Endothelial cell of umbilical vein (primary cell): Measurements from ENCODE around the gene ST13. TPM values are rescaled to one million over a fixed set of nuclear protein-coding genes. Genes with fewer than 3 reads are reported as not detected.

Source experiments
- BruUV-seq: library from RNA; stranded (reverse); fragments of 400-500 nt; replicated peaks from 2 replicates; lab custom pipeline; 2021; lab: Mats Ljungman, UMichigan
- CTCF ChIA-PET: fragments of 300-600, 350-600 bp; sonication (Branson Sonifier 250); formaldehyde crosslinking; loops from one replicate; lab custom pipeline; 2021; ENCODE audit warnings: antibody characterized with exemption, inconsistent platforms; lab: Charles Lee
- POLR2A ChIA-PET: fragments of 300-600, 350-600 bp; sonication (Branson Sonifier 250); formaldehyde crosslinking; loops from one replicate; lab custom pipeline; 2021; ENCODE audit warnings: antibody characterized with exemption, inconsistent platforms; lab: Charles Lee
- DNase-seq: peaks from one replicate; pipeline ENCODE4 v3.0.0-alpha.2; 2011; ENCODE audit warnings: low read depth, low spot score
- FAIRE-seq: peaks from 2 replicates; lab custom pipeline; 2011; peaks lifted over from hg19 to GRCh38; lab: Jason Lieb, UNC
- H2AFZ ChIP-seq: 2 replicates; pipeline ENCODE4 v1.6.0; 2012; ENCODE audit warnings: low read depth, low read length, control low read depth, inconsistent platforms
- H3K27ac ChIP-seq: 2 replicates; pipeline ENCODE4 v1.5.1; 2011; ENCODE audit warnings: low read depth, mild to moderate bottlenecking, control low read depth, low read length, moderate library complexity; ENCODE audit not compliant: insufficient read depth
- H3K27me3 ChIP-seq, 2 experiments: 2 replicates each; pipeline versions ENCODE4 v1.6.0 to v1.6.1; 2011; ENCODE audit warnings: low read length in 2 of 2, mixed read lengths in 1 of 2; ENCODE audit not compliant: control insufficient read depth in 2 of 2, insufficient read depth in 2 of 2
- H3K36me3 ChIP-seq, 2 experiments: 2 replicates in 1 of 2; 3 replicates in 1 of 2; pipeline ENCODE4 v1.5.1; 2011; ENCODE audit warnings: low read length in 2 of 2, mild to moderate bottlenecking in 1 of 2, moderate library complexity in 1 of 2; ENCODE audit not compliant: control insufficient read depth in 2 of 2, insufficient read depth in 2 of 2; ENCODE audit errors: extremely low read depth in 1 of 2
- H3K4me1 ChIP-seq: 3 replicates; pipeline ENCODE4 v1.5.1; 2011; ENCODE audit warnings: mild to moderate bottlenecking, low read length; ENCODE audit not compliant: control insufficient read depth, insufficient read depth; ENCODE audit errors: extremely low read depth
- H3K4me2 ChIP-seq: 2 replicates; pipeline ENCODE4 v1.6.1; 2011; ENCODE audit warnings: low read length, control low read depth, mixed read lengths; ENCODE audit not compliant: insufficient read depth
- H3K4me3 ChIP-seq, 3 experiments: fragments of 200-600 bp in 1 of 3; sonication (generic), shearing (Covaris generic) in 1 of 3; replicated peaks in 1 of 3; 2 replicates each; pipeline ENCODE4 v1.5.1; 2011 to 2016; ENCODE audit warnings: control low read depth in 3 of 3, low read length in 3 of 3, mild to moderate bottlenecking in 2 of 3, inconsistent platforms in 1 of 3, low read depth in 1 of 3, moderate library complexity in 1 of 3; ENCODE audit not compliant: insufficient read depth in 1 of 3
- H3K79me2 ChIP-seq: 2 replicates; pipeline ENCODE4 v1.6.0; 2012; ENCODE audit warnings: low read length, inconsistent platforms; ENCODE audit not compliant: control insufficient read depth, insufficient read depth
- H3K9ac ChIP-seq: replicated peaks from 2 replicates; pipeline ENCODE3; 2011; ENCODE audit warnings: low read length, control low read depth; ENCODE audit not compliant: insufficient read depth; ENCODE audit errors: extremely low read depth
- H3K9me1 ChIP-seq: replicated peaks from 3 replicates; pipeline ENCODE4 v1.6.0; 2011; ENCODE audit warnings: mild to moderate bottlenecking, low read length; ENCODE audit not compliant: control insufficient read depth, insufficient read depth; ENCODE audit errors: extremely low read depth
- H3K9me3 ChIP-seq: replicated peaks from 2 replicates; pipeline ENCODE4 v1.5.1; 2012; ENCODE audit warnings: low read length, inconsistent platforms; ENCODE audit not compliant: control insufficient read depth, insufficient read depth
- H4K20me1 ChIP-seq: replicated peaks from 2 replicates; pipeline ENCODE3; 2011; ENCODE audit warnings: mild to moderate bottlenecking, low read length; ENCODE audit not compliant: control insufficient read depth, insufficient read depth; ENCODE audit errors: extremely low read depth
- EZH2 ChIP-seq: IDR thresholded peaks from 2 replicates; pipeline ENCODE4 v1.6.1; 2012; ENCODE audit warnings: borderline replicate concordance, low read depth, mild to moderate bottlenecking, moderate library complexity, low read length, inconsistent platforms; ENCODE audit not compliant: severe bottlenecking
- FOS ChIP-seq: IDR thresholded peaks from 2 replicates; pipeline ENCODE4 v1.6.1; 2011; ENCODE audit warnings: mild to moderate bottlenecking, low read length, moderate library complexity, borderline replicate concordance; ENCODE audit not compliant: insufficient read depth
- GATA2 ChIP-seq: IDR thresholded peaks from 2 replicates; pipeline ENCODE4 v1.7.0; 2011; ENCODE audit warnings: low read depth, mild to moderate bottlenecking, moderate library complexity, mixed read lengths, low read length; ENCODE audit not compliant: insufficient read length, insufficient read depth
- JUN ChIP-seq: IDR thresholded peaks from 2 replicates; pipeline ENCODE4 v1.6.1; 2011; ENCODE audit warnings: borderline replicate concordance, low read depth; ENCODE audit not compliant: insufficient read length, insufficient read depth
- MYC ChIP-seq: IDR thresholded peaks from one replicate; pipeline ENCODE4 v1.6.1; 2011; ENCODE audit warnings: mild to moderate bottlenecking, low read depth, low read length
- POLR2A ChIP-seq: IDR thresholded peaks from 2 replicates; pipeline ENCODE4 v1.6.1; 2012; ENCODE audit warnings: low read depth, mild to moderate bottlenecking, control low read depth, low read length
- POLR2AphosphoS5 ChIP-seq: IDR thresholded peaks from 2 replicates; pipeline ENCODE4 v1.6.1; 2012; ENCODE audit warnings: low read depth, mild to moderate bottlenecking, control low read depth, low read length, moderate library complexity; ENCODE audit not compliant: insufficient read depth
- dilution Hi-C: fragments of 300-500 bp; cut with MboI; formaldehyde crosslinking; loops from one replicate; pipeline ENCODE4 v1.15.0; 2019; ENCODE audit warnings: low sequenced_read_pairs; ENCODE audit not compliant: extremely low pct_ligation_motif_present
- intact Hi-C: fragments of 100-400 bp; cut with micrococcal nuclease; formaldehyde crosslinking; loops from one replicate; pipeline ENCODE4 v1.10.0; 2022
- polyA plus RNA-seq, 4 experiments: library from polyadenylated mRNA; depleted of rRNA in 3 of 4; stranded (reverse) in 3 of 4; unstranded in 1 of 4; fragments of >200 nt; gene quantifications; 2 replicates each; pipeline versions ENCODE4 v1.2.1 to v1.2.3, GENCODE V29; 2011 to 2012; ENCODE audit warnings: missing spikeins in 1 of 4
- total RNA-seq: library from RNA; stranded (reverse); gene quantifications from 2 replicates; pipeline ENCODE4 v1.2.3, GENCODE V29; 2021
- TF ChIP-seq, protein P1 (sequence below): IDR thresholded peaks from 2 replicates; pipeline ENCODE4 v1.6.1; 2011; ENCODE audit not compliant: insufficient read depth, insufficient read length
- TF ChIP-seq, protein P2 (sequence below), 2 donors: IDR thresholded peaks; 1 replicate in 1 of 2; 2 replicates in 1 of 2; pipeline ENCODE4 v1.5.1; 2011; ENCODE audit warnings: low read length in 2 of 2, mild to moderate bottlenecking in 2 of 2, moderate library complexity in 2 of 2, control low read depth in 1 of 2, inconsistent platforms in 1 of 2, low read depth in 1 of 2; ENCODE audit not compliant: insufficient read depth in 1 of 2; ENCODE audit errors: extremely low read depth in 1 of 2

Gene ST13
- total and polyA plus RNA-seq, 2 donors (not counting 3 experiments of a cell fraction or from before 2014, with no cell fraction given): 41.2 to 250 TPM

DNA sequence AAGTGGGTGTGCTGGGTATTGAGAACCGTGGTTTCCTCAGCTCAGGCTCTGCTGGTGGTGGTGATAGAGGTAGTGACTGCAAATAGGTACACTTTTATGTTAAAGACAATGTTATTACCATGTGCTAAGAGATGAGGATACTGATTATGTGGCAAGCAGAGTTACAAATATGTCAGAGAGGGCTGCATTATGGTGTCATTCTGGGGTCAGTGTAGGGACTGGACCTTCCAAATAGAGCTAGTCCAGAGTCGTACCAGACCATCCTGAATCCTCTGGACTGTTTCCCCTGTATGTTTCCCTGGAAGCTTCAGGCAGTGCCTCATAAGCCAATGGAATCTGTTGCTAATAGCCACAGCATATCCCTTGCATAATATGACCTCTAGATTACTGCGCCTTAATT is 5.6 kb upstream of the ST13 start, which contains the start of gene DNAJB7:
Gene DNAJB7, minus strand, starts transcription at position 101 of the 400 bp plus-strand sequence. CDS start 119 bp downstream, outside the sequence.
- BruUV-seq: no TSS peak
- no peaks in the 10 kb centered on the region for H3K9me3 ChIP-seq
- peaks cover 28% of the 10 kb centered on the region for H3K79me2 ChIP-seq
- no peak within 1 kb of the TSS for H3K4me3 ChIP-seq
- POLR2A ChIA-PET: no interaction called here
- H4K20me1 ChIP-seq: no peaks in the 10 kb centered on the region
- H3K9ac ChIP-seq: no peak within 1 kb of the TSS
- no peaks in the 10 kb centered on the region for H3K27me3 ChIP-seq
- H3K4me2 ChIP-seq: no peak within 1 kb of the TSS
- intact Hi-C loops (no loop called here), dilution Hi-C loops (no loop called here)
- H2AFZ ChIP-seq: no peak within 1 kb of the TSS
- CTCF ChIA-PET: interaction anchor here (0.9 to 1.3 kb wide), 2 partner anchors 16 to 179 kb away, joined by 3 read pairs; no protein-coding TSS in a partner anchor
- no peak within 1 kb of the TSS for H3K27ac ChIP-seq
- peaks cover 14% of the 10 kb centered on the region for H3K4me1 ChIP-seq
- DNase-seq (no peak), FAIRE-seq (no peak)
- TF ChIP-seq POLR2AphosphoS5: no peak
- TF ChIP-seq MYC: no peak
- no peak for TF ChIP-seq FOS
- TF ChIP-seq JUN: no peak
- TF ChIP-seq, protein P1, sequence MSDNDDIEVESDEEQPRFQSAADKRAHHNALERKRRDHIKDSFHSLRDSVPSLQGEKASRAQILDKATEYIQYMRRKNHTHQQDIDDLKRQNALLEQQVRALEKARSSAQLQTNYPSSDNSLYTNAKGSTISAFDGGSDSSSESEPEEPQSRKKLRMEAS: no peak
- no peak for TF ChIP-seq EZH2
- no peak for TF ChIP-seq GATA2
- no peak for TF ChIP-seq POLR2A
- TF ChIP-seq, protein P2, sequence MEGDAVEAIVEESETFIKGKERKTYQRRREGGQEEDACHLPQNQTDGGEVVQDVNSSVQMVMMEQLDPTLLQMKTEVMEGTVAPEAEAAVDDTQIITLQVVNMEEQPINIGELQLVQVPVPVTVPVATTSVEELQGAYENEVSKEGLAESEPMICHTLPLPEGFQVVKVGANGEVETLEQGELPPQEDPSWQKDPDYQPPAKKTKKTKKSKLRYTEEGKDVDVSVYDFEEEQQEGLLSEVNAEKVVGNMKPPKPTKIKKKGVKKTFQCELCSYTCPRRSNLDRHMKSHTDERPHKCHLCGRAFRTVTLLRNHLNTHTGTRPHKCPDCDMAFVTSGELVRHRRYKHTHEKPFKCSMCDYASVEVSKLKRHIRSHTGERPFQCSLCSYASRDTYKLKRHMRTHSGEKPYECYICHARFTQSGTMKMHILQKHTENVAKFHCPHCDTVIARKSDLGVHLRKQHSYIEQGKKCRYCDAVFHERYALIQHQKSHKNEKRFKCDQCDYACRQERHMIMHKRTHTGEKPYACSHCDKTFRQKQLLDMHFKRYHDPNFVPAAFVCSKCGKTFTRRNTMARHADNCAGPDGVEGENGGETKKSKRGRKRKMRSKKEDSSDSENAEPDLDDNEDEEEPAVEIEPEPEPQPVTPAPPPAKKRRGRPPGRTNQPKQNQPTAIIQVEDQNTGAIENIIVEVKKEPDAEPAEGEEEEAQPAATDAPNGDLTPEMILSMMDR (IDR thresholded peaks at IDR 0.05; ENCODE audit: extremely low read depth in 1 of 2, insufficient read depth in 1 of 2, low read depth in 1 of 2, low read length in 2 of 2): no peak
- H3K36me3 ChIP-seq: peaks cover 0 to 2% of the 10 kb centered on the region in 2 experiments
- H3K9me1 ChIP-seq: no peaks in the 10 kb centered on the region
